Body of pancreas (tissue), 4 donors: ENCODE measurements around the gene PABPC3. TPM values are rescaled to one million over a fixed set of nuclear protein-coding genes. Genes with fewer than 3 reads are reported as not detected.

Experiments
- ATAC-seq: fragments of 150-250 bp; one replicate; pipeline ENCODE4 v1.9.1; 2016
- DNase-seq, 4 donors: peaks; one replicate each; pipeline ENCODE4 v3.0.0-alpha.2; 2019
- H3K27ac ChIP-seq, 4 donors: fragments of 200-600 bp; sonication (generic); 1 replicate in 3 of 4; 2 replicates in 1 of 4; pipeline versions ENCODE4 v1.5.1 to v1.6.1; 2016 to 2019; ENCODE audit warnings: mild to moderate bottlenecking in 1 of 4, mixed read lengths in 1 of 4, moderate library complexity in 1 of 4
- H3K27me3 ChIP-seq, 2 donors: fragments of 200-600 bp; sonication (generic); one replicate each; pipeline ENCODE4 v1.6.0; 2016; ENCODE audit warnings: mild to moderate bottlenecking in 1 of 2
- H3K36me3 ChIP-seq, 2 donors: fragments of 200-600 bp; sonication (generic); replicated peaks in 1 of 2; 2 replicates each; pipeline ENCODE4 v1.5.1; 2016; ENCODE audit warnings: low read depth in 2 of 2; ENCODE audit not compliant: insufficient read depth in 1 of 2
- H3K4me1 ChIP-seq: fragments of 200-600 bp; sonication (generic); one replicate; pipeline ENCODE4 v1.6.0; 2016
- H3K4me3 ChIP-seq, 2 donors: fragments of 200-600 bp; sonication (generic); 1 replicate in 1 of 2; 2 replicates in 1 of 2; pipeline ENCODE4 v1.5.1; 2016 to 2019
- H3K9me3 ChIP-seq, 3 donors: fragments of 200-600 bp; sonication (generic); 1 replicate in 2 of 3; 2 replicates in 1 of 3; pipeline ENCODE4 v1.5.1; 2016
- CTCF ChIP-seq, 7 experiments: fragments of 450-650 bp in 4 of 7; fragments of 200-600 bp in 3 of 7; sonication (generic) in 3 of 7; IDR thresholded peaks; one replicate each; pipeline ENCODE4 v1.5.1; 2016 to 2019; ENCODE audit warnings: antibody characterized with exemption in 7 of 7
- POLR2A ChIP-seq, 3 donors: fragments of 450-650 bp; IDR thresholded peaks; one replicate each; pipeline ENCODE4 v1.6.1; 2016; ENCODE audit warnings: antibody characterized with exemption in 3 of 3, mild to moderate bottlenecking in 2 of 3
- WGBS, 2 donors: methylation state at CpG; one replicate each; pipeline ENCODE4 v1.1.5; 2017; 5-methylcytosine and 5-hydroxymethylcytosine counted together
- intact Hi-C: fragments of 100-400 bp; cut with DNase I; formaldehyde crosslinking; loops from one replicate; pipeline ENCODE4 v1.15.1; 2023
- total RNA-seq, 2 donors: library from RNA; depleted of rRNA; stranded (reverse); fragments of >200 nt; gene quantifications; one replicate each; pipeline ENCODE4 v1.1.0, GENCODE V29; 2016

PABPC3 gene
- total RNA-seq, 2 donors from 2014 or later: not detected

- DNase-seq (no peak), ATAC-seq (no peak)
- no peaks in the 10 kb centered on the region for H3K4me1 ChIP-seq
- no peaks in the 10 kb centered on the region for H3K9me3 ChIP-seq
- TF ChIP-seq CTCF (IDR thresholded peaks at IDR 0.05): no peak
- TF ChIP-seq POLR2A (IDR thresholded peaks at IDR 0.05): no peak
- WGBS, 2 donors: 62 to 72% methylated on average over 2 of the region's 2 CpGs
- H3K36me3 ChIP-seq: no peaks in the 10 kb centered on the region
- H3K4me3 ChIP-seq: no peak overlapping the region
- no peaks in the 10 kb centered on the region for H3K27me3 ChIP-seq
- H3K27ac ChIP-seq: no peak overlapping the region
- intact Hi-C loops: no loop called here
Observed at GRCh38 chr13:25080773-25081172, 15.2 kb upstream of the PABPC3 start.

GRCh38 chr13:25084096-25084495, 11.8 kb upstream of the PABPC3 start:
- Histone ChIP-seq H3K27ac (no peak overlapping the region), H3K9me3 (no peaks in the 10 kb centered on the region), H3K36me3 (no peaks in the 10 kb centered on the region), H3K4me1 (no peaks in the 10 kb centered on the region), H3K4me3 (no peak overlapping the region), H3K27me3 (no peaks in the 10 kb centered on the region)
- WGBS, 2 donors: 13 to 42% methylated on average over 1 of the region's 1 CpG
- DNase-seq (no peak), ATAC-seq (no peak)
- TF ChIP-seq CTCF (IDR thresholded peaks at IDR 0.05): no peak
- TF ChIP-seq POLR2A (IDR thresholded peaks at IDR 0.05): no peak
- intact Hi-C loops: no loop called here

DNA sequence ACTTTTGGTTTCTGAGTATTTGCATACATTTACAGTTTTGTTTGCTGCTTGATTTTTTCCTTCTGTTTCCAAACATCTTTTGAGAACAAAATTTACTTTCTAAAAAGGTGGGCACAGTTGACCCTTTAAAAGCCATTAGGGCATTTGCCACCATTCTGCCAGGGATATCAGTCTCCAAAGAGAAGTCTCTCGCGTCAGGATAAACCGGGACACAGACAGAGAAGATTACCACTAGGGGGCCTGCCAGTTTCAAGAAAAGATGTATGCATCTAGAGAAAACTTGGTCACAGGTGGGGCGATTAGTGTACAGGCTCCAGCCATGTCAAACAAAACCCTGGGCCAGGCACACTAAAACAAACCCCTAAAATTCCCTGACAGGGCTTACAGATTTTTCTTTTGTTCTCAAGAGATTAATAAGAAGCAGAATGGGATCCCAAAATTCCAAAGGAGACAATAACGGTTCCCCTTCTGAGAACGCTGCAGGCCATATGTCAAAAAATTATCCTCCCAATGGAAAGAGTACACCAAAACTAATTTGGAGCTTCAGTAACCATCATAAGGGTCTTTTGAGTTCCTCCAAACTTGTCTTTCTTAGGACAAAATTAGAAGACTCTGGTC, 10.7 kb upstream of the PABPC3 start:
- no peaks in the 10 kb centered on the region for H3K27me3 ChIP-seq
- H3K36me3 ChIP-seq: no peaks in the 10 kb centered on the region
- ATAC-seq (no peak), DNase-seq (peak in 3 of 4 donors; percentile 21 to 38 (median 25))
- no peaks in the 10 kb centered on the region for H3K9me3 ChIP-seq
- TF ChIP-seq POLR2A (IDR thresholded peaks at IDR 0.05): no peak
- peak in 5 of 7 experiments; percentile 28 to 41 (median 34) for TF ChIP-seq CTCF (IDR thresholded peaks at IDR 0.05)
- 43 to 50% methylated on average over 6 of the region's 6 CpGs for WGBS, 2 donors
- no peak overlapping the region for H3K4me3 ChIP-seq
- intact Hi-C loops: no loop called here
- no peaks in the 10 kb centered on the region for H3K4me1 ChIP-seq
- H3K27ac ChIP-seq: no peak overlapping the region

DNA sequence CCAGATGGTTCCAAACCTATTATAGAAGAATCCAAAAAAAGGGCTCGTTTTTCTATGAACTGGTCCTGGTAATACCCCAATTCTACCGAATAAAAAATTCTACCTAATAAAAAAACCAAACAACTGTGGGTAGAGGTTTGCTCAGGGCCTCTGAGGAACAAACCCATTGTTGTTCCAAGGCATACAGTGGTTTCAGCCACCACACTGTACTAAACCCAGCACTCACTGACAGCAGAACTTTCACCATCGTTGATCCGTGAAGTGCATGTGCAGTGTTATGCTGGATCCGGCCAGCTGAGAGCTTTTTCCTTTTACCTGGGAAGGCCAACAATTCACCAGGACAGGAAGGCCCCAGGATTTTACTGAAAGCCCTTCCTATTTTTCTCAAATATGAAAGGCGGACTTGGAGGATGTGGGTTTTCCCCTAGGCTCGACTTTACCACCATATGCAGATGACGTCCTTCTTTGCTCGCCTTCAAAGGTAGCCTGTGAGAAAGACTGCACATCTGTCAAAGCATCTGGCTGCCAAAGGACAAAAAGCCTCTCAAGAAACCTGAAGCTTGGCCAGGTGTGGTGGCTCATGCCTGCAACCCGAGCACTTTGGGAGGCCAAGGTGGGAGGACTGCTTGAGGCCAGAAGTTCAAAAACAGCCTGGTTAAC, 7.2 kb upstream of the PABPC3 start:
- Histone ChIP-seq H3K9me3 (no peaks in the 10 kb centered on the region), H3K4me1 (no peaks in the 10 kb centered on the region), H3K4me3 (no peak overlapping the region), H3K36me3 (no peaks in the 10 kb centered on the region), H3K27ac (no peak overlapping the region), H3K27me3 (no peaks in the 10 kb centered on the region)
- DNase-seq (no peak), ATAC-seq (no peak)
- 51 to 58% methylated on average over 10 of the region's 10 CpGs for WGBS, 2 donors
- intact Hi-C loops: no loop called here
- TF ChIP-seq POLR2A (IDR thresholded peaks at IDR 0.05) (no peak), CTCF (IDR thresholded peaks at IDR 0.05) (no peak)

- ATAC-seq (no peak), DNase-seq (no peak)
- Histone ChIP-seq H3K27me3 (no peaks in the 10 kb centered on the region), H3K4me1 (no peaks in the 10 kb centered on the region), H3K4me3 (no peak overlapping the region), H3K9me3 (no peaks in the 10 kb centered on the region), H3K27ac (no peak overlapping the region), H3K36me3 (no peaks in the 10 kb centered on the region)
- no peak for TF ChIP-seq POLR2A (IDR thresholded peaks at IDR 0.05)
- TF ChIP-seq CTCF (IDR thresholded peaks at IDR 0.05): no peak
- WGBS, 2 donors: 72 to 78% methylated on average over 13 of the region's 13 CpGs
- intact Hi-C loops: no loop called here
Observed at GRCh38 chr13:25097426-25097825, 1.5 kb downstream of the PABPC3 start.
